Transverse colon (tissue), 4 donors: ENCODE results near the gene AASDH. TPM values are rescaled to one million over a fixed set of nuclear protein-coding genes. Genes with fewer than 3 reads are reported as not detected.

Experiments used
- DNase-seq: peaks from one replicate; pipeline ENCODE4 v3.0.0-alpha.2; 2019
- H3K27ac ChIP-seq, 4 donors: fragments of 200-600 bp; sonication (generic); 2 replicates each; pipeline ENCODE4 v1.5.1; 2016 to 2018; ENCODE audit warnings: inconsistent platforms in 4 of 4
- H3K27me3 ChIP-seq: fragments of 200-600 bp; sonication (generic); 2 replicates; pipeline ENCODE4 v1.5.1; 2017; ENCODE audit warnings: inconsistent platforms
- H3K36me3 ChIP-seq, 4 donors: fragments of 200-600 bp; sonication (generic); 2 replicates each; pipeline ENCODE4 v1.5.1; 2017 to 2019; ENCODE audit warnings: inconsistent platforms in 4 of 4
- H3K4me1 ChIP-seq, 4 donors: fragments of 200-600 bp; sonication (generic); 2 replicates each; pipeline ENCODE4 v1.5.1; 2017 to 2020; ENCODE audit warnings: inconsistent platforms in 4 of 4
- H3K4me3 ChIP-seq, 4 donors: fragments of 200-600 bp; sonication (generic); 1 replicate in 1 of 4; 2 replicates in 3 of 4; pipeline versions ENCODE4 v1.5.1 to v1.6.1; 2017 to 2019; ENCODE audit warnings: inconsistent platforms in 4 of 4
- H3K9me3 ChIP-seq, 2 donors: fragments of 200-600 bp; sonication (generic); 2 replicates each; pipeline ENCODE4 v1.5.1; 2017 to 2019; ENCODE audit warnings: inconsistent platforms in 2 of 2
- CTCF ChIP-seq, 5 experiments: fragments of 200-600 bp in 3 of 5; fragments of 450-650 bp in 2 of 5; sonication (generic) in 3 of 5; IDR thresholded peaks; 1 replicate in 2 of 5; 2 replicates in 3 of 5; pipeline ENCODE4 v1.5.1; 2016 to 2017; ENCODE audit warnings: antibody characterized with exemption in 5 of 5, inconsistent platforms in 3 of 5, mild to moderate bottlenecking in 2 of 5, moderate library complexity in 1 of 5
- EP300 ChIP-seq: sonication (generic); formaldehyde crosslinking; IDR thresholded peaks from one replicate; pipeline ENCODE4 v1.6.1; 2017; ENCODE audit warnings: antibody characterized with exemption, low read depth
- POLR2A ChIP-seq: fragments of 450-650 bp; IDR thresholded peaks from one replicate; pipeline ENCODE4 v1.6.1; 2016; ENCODE audit warnings: antibody characterized with exemption, mild to moderate bottlenecking, moderate library complexity
- POLR2AphosphoS5 ChIP-seq, 3 donors: sonication (generic); formaldehyde crosslinking; IDR thresholded peaks; one replicate each; pipeline ENCODE4 v1.6.1; 2016; ENCODE audit warnings: antibody characterized with exemption in 3 of 3
- WGBS, 2 donors: methylation state at CpG; one replicate each; pipeline ENCODE4 v1.1.5; 2018; ENCODE audit warnings: low coverage in 1 of 2; 5-methylcytosine and 5-hydroxymethylcytosine counted together
- in situ Hi-C, 4 donors: fragments of 200-750 bp; cut with MboI; loops; one replicate each; pipeline versions ENCODE4 v1.15.0 to v1.15.1; 2017; ENCODE audit warnings: low sequenced_read_pairs in 3 of 4, low pct_ligation_motif_present in 1 of 4, low pct_unique_long_range_greater_than_20kb in 1 of 4
- intact Hi-C: fragments of 100-400 bp; cut with DNase I; formaldehyde crosslinking; loops from one replicate; pipeline ENCODE4 v1.15.1; 2023; ENCODE audit warnings: low total_unique reads
- total RNA-seq, 4 donors: library from RNA; depleted of rRNA; stranded (reverse); fragments of >200 nt; gene quantifications; one replicate each; pipeline ENCODE4 v1.1.0, GENCODE V29; 2016

The AASDH gene
- 10 to 100 TPM in 1 of 4 donors, 1 to 10 TPM in 3; 5.0 to 12.3 (median 7.6) TPM for total RNA-seq

- Histone ChIP-seq H3K4me1 (peaks cover 9 to 24% (median 18%) of the 10 kb centered on the region in 4 donors), H3K36me3 (no peaks in the 10 kb centered on the region), H3K27ac (peak within 1 kb of the TSS; percentile 91 to 99 (median 96)), H3K9me3 (no peaks in the 10 kb centered on the region), H3K4me3 (peak within 1 kb of the TSS; percentile 45 to 74 (median 64)), H3K27me3 (no peaks in the 10 kb centered on the region)
- peak; percentile 96 for DNase-seq
- in situ Hi-C loops: no loop called here
- intact Hi-C loops: no loop called here
- TF ChIP-seq POLR2A (peak; percentile 86), CTCF (IDR thresholded peaks at IDR 0.05) (peak in 1 of 5 experiments; percentile 17), POLR2AphosphoS5 (IDR thresholded peaks at IDR 0.05) (peak; percentile 77 to 94 (median 91)), EP300 (no peak)
- 0% methylated on average over 13 to 57 of the region's 57 CpGs for WGBS, 2 donors
Measured at GRCh38 chr4:56387023-56388001, at the start of gene AASDH. Gene AASDH (minus strand): TSS chr4:56387491. CDS start chr4:56384299, 3,192 bp downstream.

- in situ Hi-C loops: no loop called here
- intact Hi-C loops: loop anchor here (10.0 kb wide), 2 partner anchors 99 to 961 kb away; a partner anchor contains a TSS
Measured at GRCh38 chr4:56435140-56435926, 48.0 kb upstream of the AASDH start, which contains the start of gene PPAT. Gene PPAT (minus strand): TSS chr4:56435615. CDS start chr4:56435477, 138 bp downstream.

GRCh38 chr4:56434599-56435139 lies 47.4 kb upstream of the AASDH start:
- 0 to 1% methylated on average over 2 to 15 of the region's 15 CpGs for WGBS, 2 donors
- Histone ChIP-seq H3K4me1 (peaks cover 0 to 24% (median 9%) of the 10 kb centered on the region in 4 donors), H3K27me3 (no peaks in the 10 kb centered on the region), H3K9me3 (no peaks in the 10 kb centered on the region), H3K27ac (peak overlapping the region; percentile 91 to 99 (median 94)), H3K36me3 (no peaks in the 10 kb centered on the region), H3K4me3 (peak overlapping the region; percentile 54 to 70 (median 61))
- TF ChIP-seq POLR2AphosphoS5 (IDR thresholded peaks at IDR 0.05) (no peak), POLR2A (no peak), CTCF (IDR thresholded peaks at IDR 0.05) (no peak), EP300 (no peak)
- in situ Hi-C loops (no loop called here), intact Hi-C loops (loop anchor here (10.0 kb wide), 2 partner anchors 100 to 960 kb away; a partner anchor contains a TSS)
- DNase-seq: peak; percentile 62

More at GRCh38 chr4:56435140-56435926, 48.0 kb upstream of the AASDH start, which contains the start of gene PPAT:
- Histone ChIP-seq H3K27me3 (no peaks in the 10 kb centered on the region), H3K36me3 (no peaks in the 10 kb centered on the region), H3K4me3 (peak within 1 kb of the TSS; percentile 54 to 70 (median 61)), H3K4me1 (peaks cover 0 to 24% (median 9%) of the 10 kb centered on the region in 4 donors), H3K9me3 (no peaks in the 10 kb centered on the region), H3K27ac (peak within 1 kb of the TSS; percentile 91 to 99 (median 94))
- 0% methylated on average over 60 of the region's 61 CpGs; no CpG with 5 or more reads in 1 of the 2 donors for WGBS, 2 donors
- TF ChIP-seq POLR2A: peak; percentile 49
- TF ChIP-seq POLR2AphosphoS5 (IDR thresholded peaks at IDR 0.05): peak; percentile 83 to 85 (median 85)
- no peak for TF ChIP-seq EP300
- TF ChIP-seq CTCF (IDR thresholded peaks at IDR 0.05): peak; percentile 28 to 73 (median 45)
- peak; percentile 99 for DNase-seq
